Activated T-helper 1 cell treated with Interleukin-2 at 50 U/mL for 16 hours (primary cell): ENCODE measurements around the gene AXIN1.

ENCODE experiments used
- DNase-seq: peaks from one replicate; pipeline ENCODE4 v3.0.0-alpha.2; 2020; ENCODE audit warnings: low read depth

The AXIN1 gene

DNA sequence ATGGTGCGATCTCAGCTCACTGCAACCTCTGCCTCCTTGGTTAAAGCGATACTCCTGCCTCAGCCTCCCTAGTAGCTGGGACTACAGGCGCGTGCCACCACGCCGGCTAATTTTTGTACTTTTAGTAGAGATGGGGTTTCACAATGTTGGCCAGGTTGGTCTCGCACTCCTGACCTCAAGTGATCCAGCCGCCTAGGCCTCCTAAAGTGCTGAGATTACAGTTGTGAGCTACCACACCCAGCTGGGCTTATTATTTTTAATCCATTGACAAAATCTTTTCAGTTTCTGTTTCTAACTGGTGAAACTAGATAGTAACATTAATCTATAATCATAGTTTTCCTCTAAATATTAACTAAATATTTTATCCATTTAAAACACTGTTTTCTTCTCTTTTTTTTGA is 112.0 kb downstream of the AXIN1 start:
- DNase-seq, result no peak

DNA sequence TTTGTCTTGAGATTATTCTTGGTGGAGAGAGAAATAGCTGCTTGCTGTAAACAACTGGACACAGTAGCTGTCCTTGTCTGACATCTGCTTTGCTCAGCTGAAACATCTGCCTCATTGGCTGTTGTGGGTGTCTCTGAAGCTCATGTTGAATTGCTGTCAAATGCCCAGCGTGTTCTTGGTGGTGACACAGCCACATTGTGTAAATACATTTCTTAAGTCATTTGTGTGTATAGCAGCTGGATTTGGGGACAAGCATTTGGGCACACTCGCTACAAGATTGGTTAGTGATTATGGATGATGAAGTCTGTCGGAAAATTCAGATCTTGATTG is 112.6 kb downstream of the AXIN1 start:
- no peak for DNase-seq
